Mesothelial cell of epicardium (in vitro differentiated cells): ENCODE data around the gene ZNRF3. TPM values are rescaled to one million over a fixed set of nuclear protein-coding genes. Genes with fewer than 3 reads are reported as not detected.

ENCODE experiments used
- DNase-seq, 2 experiments: peaks; one replicate each; pipeline ENCODE4 v3.0.0; 2021; ENCODE audit warnings: low spot score in 2 of 2; ENCODE audit not compliant: unreplicated experiment in 2 of 2
- H3K27ac Mint-ChIP-seq: 2 replicates; pipeline ENCODE4 v1.8.0; 2021; ENCODE audit warnings: mixed read lengths
- H3K27me3 Mint-ChIP-seq: 2 replicates; pipeline ENCODE4 v1.8.0; 2021; ENCODE audit warnings: low read depth, mixed read lengths
- H3K36me3 Mint-ChIP-seq: 2 replicates; pipeline ENCODE4 v1.8.0; 2021; ENCODE audit warnings: mixed read lengths
- H3K4me1 Mint-ChIP-seq: 2 replicates; pipeline ENCODE4 v1.8.0; 2021; ENCODE audit warnings: mixed read lengths
- H3K4me3 Mint-ChIP-seq: 2 replicates; pipeline ENCODE4 v1.8.0; 2021; ENCODE audit warnings: mild to moderate bottlenecking, moderate library complexity, mixed read lengths
- H3K9me3 Mint-ChIP-seq: 2 replicates; pipeline ENCODE4 v1.8.0; 2021; ENCODE audit warnings: mixed read lengths
- CTCF ChIP-seq: fragments of 200-600 bp; sonication (generic); IDR thresholded peaks from one replicate; pipeline ENCODE4 v1.5.0; 2021; ENCODE audit warnings: antibody characterized with exemption; ENCODE audit not compliant: unreplicated experiment
- total RNA-seq: library from RNA; stranded (reverse); gene quantifications from 3 replicates; pipeline ENCODE4 v1.2.1, GENCODE V29; 2021

ZNRF3 gene
- total RNA-seq, 1 donor from 2014 or later = 37.3 TPM

- Mint-ChIP-seq H3K4me1 (peaks cover 81% of the 10 kb centered on the region), H3K4me3 (peak overlapping the region; percentile 43), H3K9me3 (no peaks in the 10 kb centered on the region), H3K27me3 (no peaks in the 10 kb centered on the region), H3K27ac (peak overlapping the region; percentile 98), H3K36me3 (no peaks in the 10 kb centered on the region)
- DNase-seq = no peak
- TF ChIP-seq CTCF = no peak
Observed at GRCh38 chr22:28917747-28918549, 34.6 kb downstream of the ZNRF3 start.

- Mint-ChIP-seq H3K27me3 (no peaks in the 10 kb centered on the region), H3K4me1 (peaks cover 82% of the 10 kb centered on the region), H3K36me3 (no peaks in the 10 kb centered on the region), H3K9me3 (no peaks in the 10 kb centered on the region), H3K4me3 (peak overlapping the region; percentile 43), H3K27ac (peak overlapping the region; percentile 98)
- TF ChIP-seq CTCF = no peak
- no peak for DNase-seq
Observed at GRCh38 chr22:28918550-28919271, 35.3 kb downstream of the ZNRF3 start.

- peak overlapping the region; percentile 98 for H3K27ac Mint-ChIP-seq
Observed at GRCh38 chr22:28920757-28921584, 37.6 kb downstream of the ZNRF3 start.

DNA sequence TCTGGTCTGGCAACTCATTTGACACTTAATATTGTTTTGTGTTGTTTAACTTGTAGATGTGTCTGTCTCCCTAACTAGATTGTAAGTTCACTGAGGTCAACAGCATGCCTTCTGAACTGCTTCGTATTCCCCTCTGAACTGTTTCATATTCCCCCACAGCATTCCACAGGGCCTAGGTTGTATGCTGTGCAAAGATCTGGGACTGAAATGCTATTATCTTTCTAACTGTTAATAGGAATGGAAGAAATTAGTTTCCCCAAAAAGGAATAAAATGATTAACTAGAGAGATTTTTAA lies 38.2 kb downstream of the ZNRF3 start:
- H3K27me3 Mint-ChIP-seq = no peaks in the 10 kb centered on the region
- TF ChIP-seq CTCF = no peak
- H3K4me3 Mint-ChIP-seq = no peak overlapping the region
- H3K36me3 Mint-ChIP-seq = no peaks in the 10 kb centered on the region
- no peak for DNase-seq
- no peaks in the 10 kb centered on the region for H3K9me3 Mint-ChIP-seq
- peaks cover 84% of the 10 kb centered on the region for H3K4me1 Mint-ChIP-seq
- peak overlapping the region; percentile 98 for H3K27ac Mint-ChIP-seq

More at GRCh38 chr22:28920757-28921584, 37.6 kb downstream of the ZNRF3 start:
- H3K27me3 Mint-ChIP-seq = no peaks in the 10 kb centered on the region
- peaks cover 86% of the 10 kb centered on the region for H3K4me1 Mint-ChIP-seq
- no peak for DNase-seq
- TF ChIP-seq CTCF = no peak
- H3K9me3 Mint-ChIP-seq = no peaks in the 10 kb centered on the region
- no peaks in the 10 kb centered on the region for H3K36me3 Mint-ChIP-seq
- no peak overlapping the region for H3K4me3 Mint-ChIP-seq

DNA sequence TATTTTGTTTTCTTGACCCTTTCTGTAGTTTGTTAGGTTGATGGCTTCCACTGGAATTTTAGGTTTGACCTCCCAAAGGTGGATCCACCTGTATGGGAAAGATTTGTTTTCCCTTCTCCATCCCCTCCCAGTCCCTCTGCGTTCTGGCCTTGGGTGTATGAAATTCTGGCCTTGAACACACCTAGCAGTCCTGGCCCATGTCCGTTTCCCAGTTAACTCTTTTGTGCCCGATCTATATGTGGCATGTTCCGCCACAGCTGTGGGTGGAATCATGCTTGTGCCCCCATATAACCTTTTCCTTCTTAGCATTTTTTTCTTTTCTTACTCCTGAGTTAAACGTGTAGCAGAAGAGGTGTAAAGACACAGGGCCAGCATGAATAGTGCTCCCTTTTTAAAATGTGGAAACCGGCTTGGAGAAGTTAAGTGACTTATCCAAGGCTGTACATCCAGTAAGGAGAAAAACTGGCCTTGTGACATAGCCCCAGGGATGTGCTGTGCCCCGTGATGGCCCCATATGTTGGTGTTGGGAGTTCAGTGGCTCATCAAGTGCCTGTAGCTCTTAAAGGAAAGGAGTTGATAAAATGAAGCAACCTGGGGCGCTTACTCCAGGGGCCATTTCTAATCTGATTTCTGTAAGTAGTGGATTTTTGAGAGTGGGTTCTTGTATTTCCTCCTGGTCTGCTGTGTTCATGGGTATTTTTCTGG lies 39.3 kb downstream of the ZNRF3 start:
- no peak for TF ChIP-seq CTCF
- Mint-ChIP-seq H3K4me1 (peaks cover 79% of the 10 kb centered on the region), H3K27me3 (no peaks in the 10 kb centered on the region), H3K9me3 (no peaks in the 10 kb centered on the region), H3K27ac (peak overlapping the region; percentile 98), H3K4me3 (no peak overlapping the region), H3K36me3 (no peaks in the 10 kb centered on the region)
- DNase-seq = no peak
